WTC11 (cell line): ENCODE measurements around the gene TBCEL. TPM values are rescaled to one million over a fixed set of nuclear protein-coding genes. Genes with fewer than 3 reads are reported as not detected.

Experiments
- ATAC-seq: fragments of 200-7000 bp; cut with Tn5 transposase; 2 replicates; pipeline ENCODE4 v1.10.0; 2021; ENCODE audit warnings: mild to moderate bottlenecking, moderate library complexity
- CTCF ChIA-PET: fragments of 300-600 bp; sonication (Branson Sonifier 250); formaldehyde crosslinking; loops from one replicate; lab custom pipeline; 2021; ENCODE audit warnings: antibody characterized with exemption; lab: Charles Lee
- POLR2A ChIA-PET: fragments of 350-600 bp; sonication (Branson Sonifier 250); formaldehyde crosslinking; loops from one replicate; lab custom pipeline; 2021; ENCODE audit warnings: antibody characterized with exemption; lab: Charles Lee
- DNase-seq: peaks from one replicate; pipeline ENCODE4 v3.0.0; 2021; ENCODE audit warnings: low spot score
- H3K27ac Mint-ChIP-seq: 2 replicates; pipeline ENCODE4 v1.8.0; 2021; ENCODE audit warnings: mixed read lengths
- H3K27me3 Mint-ChIP-seq: 2 replicates; pipeline ENCODE4 v1.8.0; 2021; ENCODE audit warnings: low read depth, mild to moderate bottlenecking, moderate library complexity, mixed read lengths
- H3K36me3 Mint-ChIP-seq: 2 replicates; pipeline ENCODE4 v1.8.0; 2021; ENCODE audit warnings: mixed read lengths
- H3K4me1 Mint-ChIP-seq: 2 replicates; pipeline ENCODE4 v1.8.0; 2022; ENCODE audit warnings: mixed read lengths
- H3K4me3 Mint-ChIP-seq: 2 replicates; pipeline ENCODE4 v1.8.0; 2021; ENCODE audit warnings: mild to moderate bottlenecking, moderate library complexity, mixed read lengths
- H3K9me3 Mint-ChIP-seq: 2 replicates; pipeline ENCODE4 v1.8.0; 2021; ENCODE audit warnings: mixed read lengths
- CBFB ChIP-seq: sonication (generic); formaldehyde crosslinking; IDR thresholded peaks from 2 replicates; pipeline ENCODE4 v1.8.1; 2022; ENCODE audit warnings: mild to moderate bottlenecking, low read depth, missing genetic modification reagents
- CREM ChIP-seq: sonication (generic); formaldehyde crosslinking; IDR thresholded peaks from 2 replicates; pipeline ENCODE4 v1.8.1; 2022; ENCODE audit warnings: mild to moderate bottlenecking, missing genetic modification reagents, moderate library complexity
- CTCF ChIP-seq: fragments of 200-600 bp; IDR thresholded peaks from 2 replicates; pipeline ENCODE4 v1.8.0; 2022; ENCODE audit warnings: antibody characterized with exemption
- IRF1 ChIP-seq: sonication (generic); formaldehyde crosslinking; IDR thresholded peaks from 2 replicates; pipeline ENCODE4 v1.8.0; 2023; ENCODE audit warnings: missing genetic modification reagents
- IRF2 ChIP-seq: sonication (generic); formaldehyde crosslinking; IDR thresholded peaks from 2 replicates; pipeline ENCODE4 v1.8.0; 2022; ENCODE audit warnings: low read depth, missing genetic modification reagents, borderline replicate concordance
- JUN ChIP-seq: sonication (generic); formaldehyde crosslinking; IDR thresholded peaks from 2 replicates; pipeline ENCODE4 v1.8.0; 2023; ENCODE audit warnings: mild to moderate bottlenecking, missing genetic modification reagents
- MAX ChIP-seq: sonication (generic); formaldehyde crosslinking; IDR thresholded peaks from 2 replicates; pipeline ENCODE4 v1.8.0; 2022; ENCODE audit warnings: mild to moderate bottlenecking, missing genetic modification reagents
- MLX ChIP-seq: sonication (generic); formaldehyde crosslinking; IDR thresholded peaks from 2 replicates; pipeline ENCODE4 v1.8.1; 2023; ENCODE audit warnings: mild to moderate bottlenecking, missing genetic modification reagents, moderate library complexity
- NFYB ChIP-seq: sonication (generic); formaldehyde crosslinking; conservative IDR thresholded peaks from 2 replicates; pipeline ENCODE4 v1.8.0; 2022; ENCODE audit warnings: low read depth, missing genetic modification reagents
- NR1H2 ChIP-seq: sonication (generic); formaldehyde crosslinking; IDR thresholded peaks from 2 replicates; pipeline ENCODE4 v1.9.0; 2021; ENCODE audit warnings: mild to moderate bottlenecking, moderate library complexity, missing genetic modification reagents
- NR2C2 ChIP-seq: sonication (generic); formaldehyde crosslinking; IDR thresholded peaks from 2 replicates; pipeline ENCODE4 v1.8.0; 2022; ENCODE audit warnings: mild to moderate bottlenecking, missing genetic modification reagents
- PREB ChIP-seq: sonication (generic); formaldehyde crosslinking; IDR thresholded peaks from 2 replicates; pipeline ENCODE4 v1.8.1; 2022; ENCODE audit warnings: mild to moderate bottlenecking, missing genetic modification reagents, moderate library complexity, borderline replicate concordance
- PRRX2 ChIP-seq: fragments of 250-450 bp; sonication (Bioruptor Pico); IDR thresholded peaks from 2 replicates; pipeline ENCODE4 v1.8.0; 2021; ENCODE audit warnings: mild to moderate bottlenecking
- STAT6 ChIP-seq: sonication (generic); formaldehyde crosslinking; conservative IDR thresholded peaks from 2 replicates; pipeline ENCODE4 v1.8.1; 2023; ENCODE audit warnings: mild to moderate bottlenecking, low read depth, missing genetic modification reagents, moderate library complexity
- TEAD1 ChIP-seq: sonication (generic); formaldehyde crosslinking; IDR thresholded peaks from 2 replicates; pipeline ENCODE4 v1.8.0; 2022; ENCODE audit warnings: mild to moderate bottlenecking, missing genetic modification reagents
- TEAD4 ChIP-seq: sonication (generic); formaldehyde crosslinking; IDR thresholded peaks from 2 replicates; pipeline ENCODE4 v1.8.0; 2022; ENCODE audit warnings: mild to moderate bottlenecking, missing genetic modification reagents
- ZBTB43 ChIP-seq: sonication (generic); formaldehyde crosslinking; IDR thresholded peaks from 2 replicates; pipeline ENCODE4 v1.8.1; 2023; ENCODE audit warnings: mild to moderate bottlenecking, missing genetic modification reagents
- ZNF121 ChIP-seq: sonication (generic); formaldehyde crosslinking; IDR thresholded peaks from 2 replicates; pipeline ENCODE4 v1.8.0; 2023; ENCODE audit warnings: missing genetic modification reagents
- ZNF423 ChIP-seq: fragments of 250-450 bp; sonication (Bioruptor Pico); IDR thresholded peaks from 2 replicates; pipeline ENCODE4 v2.1.2; 2022; ENCODE audit warnings: mild to moderate bottlenecking, moderate library complexity
- total RNA-seq: library from RNA; stranded (reverse); gene quantifications from 3 replicates; pipeline ENCODE4 v1.2.3, GENCODE V29; 2021

TBCEL gene
- total RNA-seq, 1 experiment from 2014 or later: 9.5 TPM

GRCh38 chr11:121006922-121007321 lies 17.0 kb upstream of the TBCEL start:
- POLR2A ChIA-PET: no interaction called here
- H3K27me3 Mint-ChIP-seq: no peaks in the 10 kb centered on the region; the same call in 1 of the 2 replicates
- TF ChIP-seq MAX (CRISPR knock-in tag) (no peak), NR2C2 (CRISPR knock-in tag) (no peak), ZNF121 (no peak), IRF2 (no peak), TEAD4 (CRISPR knock-in tag) (no peak), CBFB (CRISPR knock-in tag) (no peak), IRF1 (CRISPR knock-in tag) (no peak), ZBTB43 (no peak), NFYB (CRISPR knock-in tag) (no peak), MLX (CRISPR knock-in tag) (no peak), ZNF423 (CRISPR knock-in tag) (no peak), PRRX2 (CRISPR knock-in tag) (no peak), TEAD1 (CRISPR knock-in tag) (no peak)
- TF ChIP-seq, all 79 proteins: peak for 0
- Mint-ChIP-seq H3K4me3 (no peak overlapping the region), H3K9me3 (peaks cover 26% of the 10 kb centered on the region), H3K36me3 (no peaks in the 10 kb centered on the region), H3K27ac (no peak overlapping the region), H3K4me1 (peaks cover 14% of the 10 kb centered on the region)
- DNase-seq (no peak), ATAC-seq (no peak)
- CTCF ChIA-PET: no interaction called here

GRCh38 chr11:121008551-121008950 lies 15.4 kb upstream of the TBCEL start:
- no peak overlapping the region for H3K27ac Mint-ChIP-seq
- DNase-seq: no peak
- TF ChIP-seq PREB (CRISPR knock-in tag): no peak
- no peak for TF ChIP-seq JUN (CRISPR knock-in tag)
- no peak for TF ChIP-seq CTCF
- TF ChIP-seq ZBTB43: no peak
- no peak for TF ChIP-seq STAT6 (CRISPR knock-in tag)
- no peak for TF ChIP-seq NR1H2
- TF ChIP-seq ZNF121: no peak
- TF ChIP-seq CREM (CRISPR knock-in tag): no peak
- TF ChIP-seq, all 79 proteins: peak for 0
- peaks cover 36% of the 10 kb centered on the region for H3K9me3 Mint-ChIP-seq
- no peaks in the 10 kb centered on the region for H3K36me3 Mint-ChIP-seq
- POLR2A ChIA-PET: no interaction called here
- CTCF ChIA-PET: no interaction called here
- no peak overlapping the region for H3K4me3 Mint-ChIP-seq
- H3K27me3 Mint-ChIP-seq: no peaks in the 10 kb centered on the region; the same call in 1 of the 2 replicates
- peaks cover 19% of the 10 kb centered on the region for H3K4me1 Mint-ChIP-seq
- no peak for ATAC-seq
